GM12872 (cell line): ENCODE results near the gene KYAT1.

Experiments used
- TF ChIP-seq, protein P1 (sequence below): IDR thresholded peaks from 3 replicates; pipeline ENCODE4 v1.5.1; 2011; ENCODE audit warnings: low read depth, mild to moderate bottlenecking, low read length, moderate library complexity; ENCODE audit not compliant: insufficient read depth

KYAT1 gene

DNA sequence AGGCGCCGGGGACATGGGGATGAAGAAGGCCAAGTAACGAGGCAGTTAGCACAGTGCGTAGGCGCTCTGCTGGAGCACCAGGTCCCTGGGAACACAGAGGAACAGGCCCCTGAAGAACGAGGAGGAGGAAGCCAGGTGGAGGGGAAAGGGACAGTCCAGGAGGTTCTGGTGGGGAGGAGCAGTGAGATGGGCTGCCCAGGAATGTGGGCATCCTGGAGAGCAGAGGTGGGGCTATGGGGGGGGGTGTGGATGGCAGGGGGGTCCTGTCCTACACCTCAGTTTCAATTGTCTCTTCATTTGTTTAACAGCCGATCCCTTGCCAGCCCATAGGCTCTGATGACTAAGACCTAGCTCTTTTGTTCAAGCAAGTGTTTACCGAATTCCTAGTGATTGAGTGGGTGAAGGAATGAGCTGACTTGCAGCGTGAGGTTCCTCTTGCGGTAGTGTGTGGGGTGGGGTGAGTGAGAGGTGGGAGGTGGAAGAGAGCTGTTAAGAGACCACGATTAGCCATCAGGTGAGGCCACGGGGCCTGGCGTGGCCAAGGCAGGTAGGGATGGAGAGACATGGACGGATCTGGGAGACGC is 30.6 kb upstream of the KYAT1 start:
- TF ChIP-seq, protein P1, sequence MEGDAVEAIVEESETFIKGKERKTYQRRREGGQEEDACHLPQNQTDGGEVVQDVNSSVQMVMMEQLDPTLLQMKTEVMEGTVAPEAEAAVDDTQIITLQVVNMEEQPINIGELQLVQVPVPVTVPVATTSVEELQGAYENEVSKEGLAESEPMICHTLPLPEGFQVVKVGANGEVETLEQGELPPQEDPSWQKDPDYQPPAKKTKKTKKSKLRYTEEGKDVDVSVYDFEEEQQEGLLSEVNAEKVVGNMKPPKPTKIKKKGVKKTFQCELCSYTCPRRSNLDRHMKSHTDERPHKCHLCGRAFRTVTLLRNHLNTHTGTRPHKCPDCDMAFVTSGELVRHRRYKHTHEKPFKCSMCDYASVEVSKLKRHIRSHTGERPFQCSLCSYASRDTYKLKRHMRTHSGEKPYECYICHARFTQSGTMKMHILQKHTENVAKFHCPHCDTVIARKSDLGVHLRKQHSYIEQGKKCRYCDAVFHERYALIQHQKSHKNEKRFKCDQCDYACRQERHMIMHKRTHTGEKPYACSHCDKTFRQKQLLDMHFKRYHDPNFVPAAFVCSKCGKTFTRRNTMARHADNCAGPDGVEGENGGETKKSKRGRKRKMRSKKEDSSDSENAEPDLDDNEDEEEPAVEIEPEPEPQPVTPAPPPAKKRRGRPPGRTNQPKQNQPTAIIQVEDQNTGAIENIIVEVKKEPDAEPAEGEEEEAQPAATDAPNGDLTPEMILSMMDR: no peak

DNA sequence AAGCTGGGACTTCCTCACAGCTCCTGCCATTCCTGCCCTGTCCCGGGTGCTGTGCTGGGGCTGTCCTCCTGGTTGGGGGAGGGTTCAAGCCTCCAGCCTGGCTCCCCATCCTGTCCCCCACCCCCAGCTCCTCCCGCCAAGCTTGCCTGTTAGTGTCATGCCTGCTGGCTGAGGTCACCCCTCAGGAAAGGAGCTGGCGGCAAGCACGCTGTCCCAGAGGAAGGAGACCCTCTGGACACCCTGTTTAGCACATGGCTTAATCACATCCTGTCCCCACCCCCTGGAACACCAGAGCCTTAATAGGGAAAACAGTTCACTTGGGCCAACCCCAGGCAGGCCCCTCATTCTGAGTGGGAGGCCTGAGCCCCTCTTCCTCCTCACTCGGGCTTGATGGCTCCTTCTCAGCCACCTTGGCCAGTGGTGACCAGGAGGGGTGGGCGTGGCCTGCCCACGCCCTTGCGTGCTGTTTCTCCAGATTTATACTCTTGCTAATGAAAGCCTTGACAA is 29.8 kb upstream of the KYAT1 start:
- TF ChIP-seq, protein P1: no peak

DNA sequence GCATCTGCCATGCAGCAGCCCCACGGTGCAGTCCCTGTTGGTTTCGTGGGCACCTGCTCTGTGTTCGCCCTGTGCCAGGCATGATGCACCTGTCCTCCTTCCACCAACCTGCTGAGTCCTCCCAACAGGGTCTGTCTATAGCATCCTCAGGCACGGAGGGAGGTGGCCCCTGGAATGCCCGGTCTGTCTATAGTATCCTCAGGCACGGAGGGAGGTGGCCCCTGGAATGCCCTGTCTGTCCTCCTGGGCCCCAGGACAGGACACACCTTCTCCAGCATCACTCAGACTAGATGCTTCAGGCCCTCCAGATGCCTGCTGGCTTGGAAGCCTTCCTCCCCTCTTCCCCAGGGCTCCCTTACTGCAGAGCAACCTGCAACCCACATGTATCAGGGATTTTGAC is 29.2 kb upstream of the KYAT1 start:
- TF ChIP-seq, protein P1: no peak

DNA sequence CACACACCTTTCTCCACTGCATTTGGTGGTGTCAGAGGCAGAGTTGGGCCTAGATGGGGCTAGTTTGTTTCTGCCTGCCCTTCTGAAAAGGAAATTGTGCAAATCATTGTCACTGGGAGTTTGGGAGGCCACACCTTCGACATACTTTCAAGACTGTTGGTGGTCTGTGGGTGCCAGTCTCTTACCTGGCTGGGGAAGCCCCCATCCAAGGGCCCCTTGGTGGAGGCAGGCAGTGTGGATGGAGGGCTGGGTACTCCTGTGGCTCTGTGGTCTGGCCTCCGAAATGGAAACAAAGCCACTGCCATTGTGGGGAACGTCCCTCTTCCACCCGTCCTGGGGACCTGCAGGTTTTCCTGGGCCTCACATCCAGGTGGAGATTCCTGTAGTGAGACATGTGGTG is 28.1 kb upstream of the KYAT1 start:
- TF ChIP-seq, protein P1: no peak

DNA sequence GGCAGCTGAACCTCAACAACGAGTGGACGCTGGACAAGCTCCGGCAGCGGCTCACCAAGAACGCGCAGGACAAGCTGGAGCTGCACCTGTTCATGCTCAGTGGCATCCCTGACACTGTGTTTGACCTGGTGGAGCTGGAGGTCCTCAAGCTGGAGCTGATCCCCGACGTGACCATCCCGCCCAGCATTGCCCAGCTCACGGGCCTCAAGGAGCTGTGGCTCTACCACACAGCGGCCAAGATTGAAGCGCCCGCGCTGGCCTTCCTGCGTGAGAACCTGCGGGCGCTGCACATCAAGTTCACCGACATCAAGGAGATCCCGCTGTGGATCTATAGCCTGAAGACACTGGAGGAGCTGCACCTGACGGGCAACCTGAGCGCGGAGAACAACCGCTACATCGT is 26.6 kb upstream of the KYAT1 start:
- TF ChIP-seq, protein P1: no peak

DNA sequence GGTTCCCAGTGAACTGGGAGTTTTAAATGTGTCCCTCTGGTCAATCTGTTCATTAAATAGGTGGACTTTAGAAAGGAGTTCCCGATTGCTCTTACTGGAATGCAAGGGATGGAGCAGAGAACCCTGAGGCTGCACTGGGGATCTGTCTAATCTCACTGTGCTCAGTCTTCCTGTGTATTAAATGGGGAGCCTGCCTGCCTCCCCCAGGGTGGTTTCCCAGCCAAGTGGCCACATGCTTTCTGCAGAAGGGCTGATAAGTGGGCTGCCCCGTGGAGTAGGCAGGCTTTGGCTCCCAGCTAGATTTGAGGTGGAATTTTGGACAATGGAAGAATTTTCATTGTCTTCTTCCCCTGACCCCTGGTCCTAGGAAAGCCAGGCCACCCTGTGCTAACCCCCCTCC is 25.0 kb upstream of the KYAT1 start:
- TF ChIP-seq, protein P1: no peak

DNA sequence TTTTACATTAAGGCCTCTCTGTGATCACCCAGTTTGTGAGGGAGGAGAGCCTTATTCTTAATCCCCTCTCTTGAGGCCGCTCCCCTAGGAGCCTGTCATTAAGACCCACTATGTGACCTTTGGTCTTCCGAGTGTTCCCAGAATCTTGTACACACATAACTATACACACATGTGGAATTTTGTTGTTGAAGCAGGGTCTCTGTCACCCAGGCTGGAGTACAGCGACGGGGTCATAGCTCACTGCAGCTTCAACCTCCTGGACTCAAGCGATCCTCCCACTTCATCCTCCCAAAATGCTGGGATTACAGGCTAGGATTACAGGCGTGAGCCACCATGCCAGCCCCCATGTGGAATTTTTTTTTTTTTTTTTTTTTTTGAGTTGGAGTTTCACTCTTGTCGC is 24.2 kb upstream of the KYAT1 start:
- TF ChIP-seq, protein P1: no peak
